ENCODE results near the gene NFU1.
A peak's percentile ranks its signal among the peaks of the same experiment; 100 is the strongest.
"Not testable (repeated sequence)": the region's sequence is repeated elsewhere in the genome, so short reads cannot be mapped to it uniquely, and the experiment has no call there.

The NFU1 gene

DNA sequence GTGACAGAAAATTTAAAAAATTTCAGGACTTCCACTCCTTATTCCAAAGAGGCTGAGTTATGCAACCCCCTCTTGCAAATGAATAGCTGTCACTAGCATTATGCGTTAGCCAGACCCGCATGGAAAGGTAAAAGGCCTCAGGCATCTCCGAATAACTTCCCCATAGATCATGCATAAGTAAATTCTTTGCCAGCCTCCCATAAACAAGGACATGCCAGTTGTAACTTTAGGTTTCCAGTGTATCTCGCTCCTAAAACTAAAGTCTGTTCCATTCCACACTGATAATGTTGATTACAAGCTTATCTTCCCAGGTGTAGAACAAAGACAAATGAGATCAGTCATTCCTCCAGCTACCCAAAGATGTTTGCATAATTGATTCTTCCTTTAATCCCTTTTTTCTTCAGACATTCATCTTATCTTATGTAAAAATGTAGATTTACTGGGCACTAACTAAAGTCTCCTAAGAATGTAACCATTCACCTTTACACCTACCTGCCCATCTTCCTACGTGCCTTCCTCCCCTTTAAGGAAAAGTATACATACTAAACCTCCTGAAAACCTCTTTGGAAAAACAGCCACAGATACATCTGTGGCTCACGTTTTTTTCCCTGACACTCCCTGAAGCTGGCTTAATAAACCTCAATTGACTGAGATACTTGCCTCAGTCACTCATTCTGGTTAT is 13.6 kb upstream of the NFU1 start:
- WGBS, 2 experiments (ENCODE audit: insufficient coverage in 2 of 2), result 37 to 43% methylated on average over 6 of the region's 6 CpGs
- no peak overlapping the region for H3K27ac ChIP-seq (ENCODE audit: low read depth, low read length, severe bottlenecking)
- H3K4me3 ChIP-seq (ENCODE audit: extremely low read depth, insufficient read depth, low read length, poor library complexity, severe bottlenecking), result no peak overlapping the region
- peaks cover 8% of the 10 kb centered on the region for H3K4me1 ChIP-seq (ENCODE audit: control insufficient read depth, insufficient read depth, low read length, poor library complexity, severe bottlenecking)
- H3K36me3 ChIP-seq (ENCODE audit: control insufficient read depth, insufficient read depth, low read length), result no peaks in the 10 kb centered on the region
- H3K9me3 ChIP-seq (ENCODE audit: control insufficient read depth, low read length), result no peaks in the 10 kb centered on the region

DNA sequence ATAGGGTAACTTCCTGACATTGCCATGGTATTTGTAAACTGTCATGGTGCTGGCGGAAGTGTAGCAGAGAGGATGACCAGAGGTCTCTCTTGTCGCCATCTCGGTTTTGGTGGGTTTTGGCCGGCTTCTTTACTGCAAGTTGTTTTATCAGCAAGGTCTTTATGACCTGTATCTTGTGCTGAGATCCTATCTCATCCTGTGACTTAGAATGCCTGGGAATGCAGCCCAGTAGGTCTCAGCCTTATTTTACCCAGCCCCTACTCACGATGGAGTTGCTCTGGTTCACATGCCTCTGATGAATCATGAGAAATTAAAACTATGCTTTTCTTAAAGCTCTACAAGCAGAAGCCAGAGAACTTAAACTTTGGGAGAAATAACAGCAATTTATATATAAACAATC is 12.7 kb upstream of the NFU1 start:
- Histone ChIP-seq H3K9me3 (ENCODE audit: control insufficient read depth, low read length) (no peaks in the 10 kb centered on the region), H3K4me1 (ENCODE audit: control insufficient read depth, insufficient read depth, low read length, poor library complexity, severe bottlenecking) (peaks cover 8% of the 10 kb centered on the region), H3K27ac (ENCODE audit: low read depth, low read length, severe bottlenecking) (no peak overlapping the region), H3K4me3 (ENCODE audit: extremely low read depth, insufficient read depth, low read length, poor library complexity, severe bottlenecking) (no peak overlapping the region), H3K36me3 (ENCODE audit: control insufficient read depth, insufficient read depth, low read length) (no peaks in the 10 kb centered on the region)
- 91% methylated on average over 5 of the region's 5 CpGs for WGBS, 2 experiments (ENCODE audit: insufficient coverage in 2 of 2)

DNA sequence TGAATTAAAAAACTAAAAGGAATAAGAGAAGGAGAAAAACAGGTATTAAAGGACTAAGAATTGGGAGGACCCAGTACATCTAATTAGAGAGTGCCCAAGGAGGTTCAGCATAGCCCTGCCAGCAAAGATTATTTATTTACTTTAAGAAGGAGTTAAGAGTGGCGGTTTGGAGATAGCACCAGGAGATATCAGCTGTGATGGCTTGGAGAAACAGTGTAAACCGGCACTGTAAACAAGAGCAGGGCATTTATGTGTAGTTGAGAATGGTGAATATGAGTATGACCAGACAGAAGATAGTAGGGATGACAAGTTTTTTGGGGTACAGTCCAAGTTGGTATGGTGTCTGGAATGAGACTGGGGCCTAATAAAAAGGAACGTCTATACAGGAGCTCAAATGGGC is 6.4 kb upstream of the NFU1 start:
- H3K27ac ChIP-seq (ENCODE audit: low read depth, low read length, severe bottlenecking); H3K4me3 ChIP-seq (ENCODE audit: extremely low read depth, insufficient read depth, low read length, poor library complexity, severe bottlenecking): not testable (repeated sequence)

DNA sequence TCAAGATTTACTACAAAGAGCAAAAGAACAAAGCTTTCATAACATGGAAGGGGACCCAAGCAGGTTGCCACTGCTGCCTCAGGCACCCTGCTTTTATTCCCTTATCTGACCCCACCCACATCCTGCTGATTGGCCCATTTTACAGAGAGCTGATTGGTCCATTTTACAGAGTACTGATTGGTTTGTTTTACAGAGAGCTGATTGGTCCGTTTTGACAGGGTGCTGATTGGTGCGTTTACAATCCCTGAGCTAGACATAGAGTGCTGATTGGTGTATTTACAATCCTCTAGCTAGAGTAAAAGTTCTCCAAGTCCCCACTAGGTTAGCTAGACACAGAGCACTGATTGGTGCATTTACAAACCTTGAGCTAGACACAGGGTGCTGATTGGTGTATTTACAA is 2.3 kb upstream of the NFU1 start:
- H3K4me3 ChIP-seq (ENCODE audit: extremely low read depth, insufficient read depth, low read length, poor library complexity, severe bottlenecking); H3K27ac ChIP-seq (ENCODE audit: low read depth, low read length, severe bottlenecking); H3K9me3 ChIP-seq (ENCODE audit: control insufficient read depth, low read length); H3K36me3 ChIP-seq (ENCODE audit: control insufficient read depth, insufficient read depth, low read length); H3K4me1 ChIP-seq (ENCODE audit: control insufficient read depth, insufficient read depth, low read length, poor library complexity, severe bottlenecking): not testable (repeated sequence)
- 100% methylated on average over 1 of the region's 2 CpGs; no CpG with 5 or more reads in 1 of the 2 experiments for WGBS, 2 experiments (ENCODE audit: insufficient coverage in 2 of 2)

More for the DNA sequence above, 6.4 kb upstream of the NFU1 start:
- WGBS, 2 experiments (ENCODE audit: insufficient coverage in 2 of 2), result 92 to 98% methylated on average over 3 of the region's 3 CpGs
- H3K4me1 ChIP-seq (ENCODE audit: control insufficient read depth, insufficient read depth, low read length, poor library complexity, severe bottlenecking); H3K9me3 ChIP-seq (ENCODE audit: control insufficient read depth, low read length); H3K36me3 ChIP-seq (ENCODE audit: control insufficient read depth, insufficient read depth, low read length): not testable (repeated sequence)

DNA sequence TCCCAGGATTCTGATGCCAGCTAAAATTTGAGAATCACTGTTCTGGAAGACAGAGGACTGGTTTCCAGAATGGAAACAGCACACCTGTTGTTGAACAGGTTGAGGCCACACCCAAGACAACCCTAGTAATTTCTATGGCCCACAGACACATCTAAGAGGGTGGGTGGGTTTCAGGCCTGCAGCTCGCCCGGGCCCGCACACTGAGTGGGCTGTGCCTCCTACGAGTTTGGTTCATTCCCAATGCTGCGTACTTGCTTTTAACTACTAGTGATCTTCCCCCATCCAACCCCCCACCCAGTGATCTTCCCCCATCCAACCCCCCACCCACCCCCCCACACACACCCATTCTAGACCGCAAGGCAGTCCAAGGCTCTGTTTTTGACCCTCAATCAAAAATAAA is 1.3 kb upstream of the NFU1 start:
- peaks cover 4% of the 10 kb centered on the region for H3K4me1 ChIP-seq (ENCODE audit: control insufficient read depth, insufficient read depth, low read length, poor library complexity, severe bottlenecking)
- H3K27ac ChIP-seq (ENCODE audit: low read depth, low read length, severe bottlenecking), result no peak overlapping the region
- no peaks in the 10 kb centered on the region for H3K9me3 ChIP-seq (ENCODE audit: control insufficient read depth, low read length)
- no peaks in the 10 kb centered on the region for H3K36me3 ChIP-seq (ENCODE audit: control insufficient read depth, insufficient read depth, low read length)
- WGBS, 2 experiments (ENCODE audit: insufficient coverage in 2 of 2), result 96% methylated on average over 4 of the region's 6 CpGs; no CpG with 5 or more reads in 1 of the 2 experiments
- no peak overlapping the region for H3K4me3 ChIP-seq (ENCODE audit: extremely low read depth, insufficient read depth, low read length, poor library complexity, severe bottlenecking)

DNA sequence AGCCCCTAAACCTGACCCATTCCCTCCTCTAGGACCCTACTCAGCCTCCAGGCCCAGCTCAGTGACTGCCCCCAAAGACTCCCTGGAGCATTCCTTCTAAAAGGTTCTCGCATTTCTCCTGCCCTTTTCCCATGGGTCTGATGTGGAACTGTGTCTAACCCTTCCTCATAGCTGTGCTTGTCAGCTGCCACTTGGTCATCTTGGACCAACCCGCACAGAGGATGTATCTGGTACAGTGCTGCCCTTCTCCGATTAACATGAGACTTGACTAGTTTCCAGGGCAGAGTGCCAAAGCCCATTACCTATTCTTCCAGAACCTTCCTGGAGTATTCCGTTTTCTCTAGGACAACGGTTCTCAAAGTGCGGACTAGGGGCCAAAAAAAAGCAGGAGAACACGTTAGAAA is 518 bp upstream of the NFU1 start:
- Histone ChIP-seq H3K36me3 (ENCODE audit: control insufficient read depth, insufficient read depth, low read length) (no peaks in the 10 kb centered on the region), H3K27ac (ENCODE audit: low read depth, low read length, severe bottlenecking) (peak overlapping the region; percentile 91), H3K4me3 (ENCODE audit: extremely low read depth, insufficient read depth, low read length, poor library complexity, severe bottlenecking) (peak overlapping the region; percentile 65), H3K4me1 (ENCODE audit: control insufficient read depth, insufficient read depth, low read length, poor library complexity, severe bottlenecking) (peaks cover 4% of the 10 kb centered on the region), H3K9me3 (ENCODE audit: control insufficient read depth, low read length) (no peaks in the 10 kb centered on the region)
- 84 to 88% methylated on average over 7 of the region's 7 CpGs for WGBS, 2 experiments (ENCODE audit: insufficient coverage in 2 of 2)

DNA sequence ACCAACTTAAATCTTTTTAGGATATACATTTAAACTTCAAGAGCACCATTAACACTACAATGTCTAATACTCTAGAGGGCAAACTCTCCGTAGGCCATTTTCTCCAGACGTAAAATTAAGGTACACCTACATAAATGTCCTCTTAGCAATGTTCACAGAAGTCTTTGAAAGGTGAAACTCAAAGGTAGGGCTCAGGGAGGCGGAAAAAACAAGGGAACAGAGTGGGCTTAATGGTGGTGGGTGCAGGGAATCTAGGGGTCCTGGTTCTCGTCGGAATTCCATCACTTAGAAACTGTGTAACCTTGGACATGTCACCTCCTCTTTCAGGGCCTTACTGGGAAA is 668 bp downstream of the NFU1 start:
- H3K27ac ChIP-seq (ENCODE audit: low read depth, low read length, severe bottlenecking), result peak overlapping the region; percentile 91
- peaks cover 4% of the 10 kb centered on the region for H3K4me1 ChIP-seq (ENCODE audit: control insufficient read depth, insufficient read depth, low read length, poor library complexity, severe bottlenecking)
- no peaks in the 10 kb centered on the region for H3K9me3 ChIP-seq (ENCODE audit: control insufficient read depth, low read length)
- 0 to 25% methylated on average over 2 of the region's 5 CpGs for WGBS, 2 experiments (ENCODE audit: insufficient coverage in 2 of 2)
- peaks cover 3% of the 10 kb centered on the region for H3K36me3 ChIP-seq (ENCODE audit: control insufficient read depth, insufficient read depth, low read length)
- H3K4me3 ChIP-seq (ENCODE audit: extremely low read depth, insufficient read depth, low read length, poor library complexity, severe bottlenecking), result peak overlapping the region; percentile 65

DNA sequence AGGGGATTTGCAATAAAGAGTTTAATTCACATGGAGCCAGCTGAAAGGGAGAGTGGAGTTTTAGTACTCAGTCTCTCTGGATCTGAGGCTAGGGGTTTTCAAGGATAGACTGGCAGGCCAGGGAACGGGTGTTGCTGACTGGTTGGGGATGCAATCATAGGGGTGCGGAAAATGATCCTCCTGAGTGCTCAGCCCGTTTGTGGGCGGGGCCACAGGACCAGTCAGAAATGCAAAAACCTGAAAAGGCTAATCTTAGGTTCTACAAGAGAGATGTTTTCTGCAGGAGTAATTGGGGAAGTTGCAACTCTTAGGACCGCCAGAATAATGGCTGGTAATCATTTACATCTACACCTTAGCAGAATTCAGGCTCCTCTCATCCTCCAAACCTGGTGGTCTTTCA is 2.5 kb downstream of the NFU1 start:
- no peak overlapping the region for H3K4me3 ChIP-seq (ENCODE audit: extremely low read depth, insufficient read depth, low read length, poor library complexity, severe bottlenecking)
- no peaks in the 10 kb centered on the region for H3K9me3 ChIP-seq (ENCODE audit: control insufficient read depth, low read length)
- 84% methylated on average over 3 to 4 of the region's 5 CpGs for WGBS, 2 experiments (ENCODE audit: insufficient coverage in 2 of 2)
- H3K36me3 ChIP-seq (ENCODE audit: control insufficient read depth, insufficient read depth, low read length), result peaks cover 18% of the 10 kb centered on the region
- H3K27ac ChIP-seq (ENCODE audit: low read depth, low read length, severe bottlenecking), result no peak overlapping the region
- peaks cover 4% of the 10 kb centered on the region for H3K4me1 ChIP-seq (ENCODE audit: control insufficient read depth, insufficient read depth, low read length, poor library complexity, severe bottlenecking)

DNA sequence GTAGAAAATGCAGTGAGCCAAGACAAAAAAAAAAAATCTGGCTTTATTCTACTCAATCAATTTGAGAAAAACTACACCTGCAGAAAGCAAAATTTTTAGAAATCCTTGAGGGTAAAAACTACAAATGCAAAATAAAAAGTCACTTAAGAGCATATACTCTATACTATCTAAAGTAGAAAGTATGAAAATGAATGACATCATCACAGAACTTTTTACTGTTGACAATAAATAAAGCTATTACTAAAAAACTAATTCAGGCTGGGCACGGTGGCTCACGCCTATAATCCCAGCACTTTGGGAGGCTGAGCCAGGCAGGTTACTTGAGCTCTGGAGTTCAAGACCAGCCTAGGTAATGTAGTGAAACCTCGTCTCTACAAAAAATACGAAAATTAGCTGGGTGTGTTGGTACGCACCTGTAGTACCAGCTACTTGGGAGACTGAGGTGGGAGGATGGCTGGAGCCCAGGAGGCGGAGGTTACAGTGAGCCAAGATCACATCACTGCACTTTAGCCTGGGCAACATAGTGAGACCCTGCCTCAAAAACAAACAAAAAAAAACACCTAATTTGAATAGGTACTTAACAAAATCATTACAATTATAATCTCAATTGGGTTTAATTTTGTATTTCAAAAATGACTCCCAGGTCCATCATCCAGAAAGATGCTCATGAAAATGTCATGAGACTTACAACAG is 7.6 kb downstream of the NFU1 start:
- no peaks in the 10 kb centered on the region for H3K4me1 ChIP-seq (ENCODE audit: control insufficient read depth, insufficient read depth, low read length, poor library complexity, severe bottlenecking)
- 96 to 100% methylated on average over 1 to 5 of the region's 6 CpGs for WGBS, 2 experiments (ENCODE audit: insufficient coverage in 2 of 2)
- H3K27ac ChIP-seq (ENCODE audit: low read depth, low read length, severe bottlenecking), result no peak overlapping the region
- H3K36me3 ChIP-seq (ENCODE audit: control insufficient read depth, insufficient read depth, low read length), result peaks cover 43% of the 10 kb centered on the region
- no peaks in the 10 kb centered on the region for H3K9me3 ChIP-seq (ENCODE audit: control insufficient read depth, low read length)
- H3K4me3 ChIP-seq (ENCODE audit: extremely low read depth, insufficient read depth, low read length, poor library complexity, severe bottlenecking), result no peak overlapping the region

DNA sequence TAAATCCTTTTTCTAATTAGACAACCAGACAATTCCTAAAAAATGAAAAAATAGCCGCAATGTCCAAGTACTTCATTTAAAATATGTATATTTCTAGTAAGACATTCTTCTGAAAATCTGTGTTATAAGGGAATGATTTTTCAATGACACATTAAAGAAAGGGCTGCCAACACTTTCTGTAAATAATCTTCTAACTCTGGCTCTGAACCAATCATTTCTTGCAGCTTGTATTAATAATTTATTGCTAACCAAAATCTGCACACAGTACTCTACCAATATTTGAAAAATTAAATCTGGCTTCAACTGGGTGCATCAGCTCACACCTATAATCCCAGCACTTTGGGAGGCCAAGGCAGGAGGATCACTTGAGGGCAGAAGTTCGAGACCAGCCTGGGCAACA is 8.3 kb downstream of the NFU1 start:
- Histone ChIP-seq H3K4me3 (ENCODE audit: extremely low read depth, insufficient read depth, low read length, poor library complexity, severe bottlenecking) (no peak overlapping the region), H3K36me3 (ENCODE audit: control insufficient read depth, insufficient read depth, low read length) (peaks cover 45% of the 10 kb centered on the region), H3K27ac (ENCODE audit: low read depth, low read length, severe bottlenecking) (no peak overlapping the region), H3K9me3 (ENCODE audit: control insufficient read depth, low read length) (no peaks in the 10 kb centered on the region), H3K4me1 (ENCODE audit: control insufficient read depth, insufficient read depth, low read length, poor library complexity, severe bottlenecking) (no peaks in the 10 kb centered on the region)
- WGBS, 2 experiments (ENCODE audit: insufficient coverage in 2 of 2), result no CpG with 5 or more reads among the region's 2 CpGs

DNA sequence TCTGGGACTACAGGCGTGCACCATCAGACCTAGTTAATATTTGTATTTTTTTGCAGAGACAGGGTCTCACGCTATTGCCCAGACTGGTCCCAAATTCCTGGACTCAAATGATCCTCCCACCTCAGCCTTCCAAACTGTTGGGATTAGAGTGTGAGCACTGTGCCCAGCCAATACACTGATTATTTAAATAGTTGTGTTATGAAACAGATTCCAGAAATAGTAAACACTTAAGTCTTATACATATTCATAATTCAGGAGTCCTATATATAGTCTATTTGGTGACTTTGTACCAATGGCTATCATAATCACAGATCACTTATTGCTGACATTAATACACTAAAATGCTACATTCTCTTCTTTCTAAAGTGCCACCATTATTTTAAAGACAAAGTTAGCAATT is 12.8 kb downstream of the NFU1 start:
- H3K27ac ChIP-seq (ENCODE audit: low read depth, low read length, severe bottlenecking), result no peak overlapping the region
- H3K4me3 ChIP-seq (ENCODE audit: extremely low read depth, insufficient read depth, low read length, poor library complexity, severe bottlenecking), result no peak overlapping the region
- H3K36me3 ChIP-seq (ENCODE audit: control insufficient read depth, insufficient read depth, low read length), result peaks cover 47% of the 10 kb centered on the region
- WGBS, 2 experiments (ENCODE audit: insufficient coverage in 2 of 2), result 100% methylated on average over 2 of the region's 2 CpGs; no CpG with 5 or more reads in 1 of the 2 experiments
- no peaks in the 10 kb centered on the region for H3K9me3 ChIP-seq (ENCODE audit: control insufficient read depth, low read length)
- H3K4me1 ChIP-seq (ENCODE audit: control insufficient read depth, insufficient read depth, low read length, poor library complexity, severe bottlenecking), result no peaks in the 10 kb centered on the region
